ENCODE results near the gene CFAP57. TPM values are rescaled to one million over a fixed set of nuclear protein-coding genes. Genes with fewer than 3 reads are reported as not detected.

Gene CFAP57
- total and polyA plus RNA-seq, 2 of the 4 experiments (the other 2 are of a cell fraction), result 0.29 to 0.36 TPM

GRCh38 chr1:43279161-43279560 is 107.0 kb downstream of the CFAP57 start:
- Histone ChIP-seq H3K23ac (ENCODE audit: low read depth, low read length) (no peak overlapping the region), H3K4me2 (ENCODE audit: low read depth, low read length) (no peak overlapping the region), H2AFZ (replicated peaks; ENCODE audit: low read length, poor library complexity) (no peak overlapping the region), H3K36me3 (ENCODE audit: control insufficient read depth, insufficient read depth, low read length) (no peaks in the 10 kb centered on the region), H3K56ac (ENCODE audit: extremely low read depth, insufficient read depth, low read length) (no peak overlapping the region), H3K4me1 (ENCODE audit: control insufficient read depth, insufficient read depth, low read length) (0 out of 2 replicates have a peak, but pooled peaks cover 2% of the 10 kb centered on the region), H2AK9ac (replicated peaks; ENCODE audit: low read depth, low read length, poor library complexity) (no peak overlapping the region), H3K4ac (ENCODE audit: low read depth, low read length) (no peak overlapping the region), H4K91ac (ENCODE audit: insufficient read depth, low read depth, low read length) (no peak overlapping the region), H3K9me1 (ENCODE audit: insufficient read depth, low read length) (no peaks in the 10 kb centered on the region; the same call in 1 of the 2 replicates), H3K14ac (replicated peaks; ENCODE audit: low read depth, low read length) (no peak overlapping the region), H3K9ac (ENCODE audit: low read depth, low read length) (no peak overlapping the region), H3K9me3 (ENCODE audit: control insufficient read depth, insufficient read depth, low read length) (no peaks in the 10 kb centered on the region), H2BK20ac (ENCODE audit: low read depth, low read length) (no peak overlapping the region), H2BK15ac (ENCODE audit: low read depth, low read length) (no peak overlapping the region), H3K79me1 (ENCODE audit: low read depth in 1 of 2, low read length in 2 of 2) (no peaks in the 10 kb centered on the region), H3K27me3 (ENCODE audit: control insufficient read depth, insufficient read depth, low read length) (peaks cover 24% of the 10 kb centered on the region), H3K27ac (ENCODE audit: insufficient read depth, low read length) (no peak overlapping the region), H4K20me1 (ENCODE audit: insufficient read depth, low read length) (no peaks in the 10 kb centered on the region), H3K18ac (ENCODE audit: low read depth, low read length) (no peak overlapping the region), H2BK120ac (ENCODE audit: low read depth, low read length) (no peak overlapping the region), H2BK5ac (ENCODE audit: low read depth, low read length, poor library complexity, severe bottlenecking) (no peak overlapping the region), H4K5ac (ENCODE audit: low read depth, low read length) (no peak overlapping the region), H4K8ac (ENCODE audit: low read depth in 2 of 2, low read length in 2 of 2) (no peak overlapping the region), H3K4me3 (ENCODE audit: insufficient read depth, low read depth, low read length) (no peak overlapping the region), H2AK5ac (ENCODE audit: low read depth, low read length) (no peak overlapping the region)
- intact Hi-C loops (cut with micrococcal nuclease) (no loop called here), dilution Hi-C loops (cut with HindIII; ENCODE audit: low sequenced_read_pairs, unreplicated experiment) (no loop called here), in situ Hi-C loops (cut with MboI; ENCODE audit: low sequenced_read_pairs) (no loop called here)
- POLR2A ChIA-PET (ENCODE audit: unreplicated experiment), result no interaction called here
- no TSS peak for BruUV-seq (replicated peaks)
- 61% methylated on average over 4 of the region's 5 CpGs; no CpG with 5 or more reads in 1 of the 2 experiments for WGBS, 2 experiments (ENCODE audit: extremely low coverage in 2 of 2, insufficient read length in 1 of 2)
- no peak for ATAC-seq (ENCODE audit: low read depth)
- TF ChIP-seq BHLHE40 (IDR thresholded peaks at IDR 0.05; ENCODE audit: low read depth, low read length) (no peak), CEBPB (IDR thresholded peaks at IDR 0.05; ENCODE audit: low read depth, low read length) (no peak), CHD1 (IDR thresholded peaks at IDR 0.05; ENCODE audit: low read depth, low read length) (no peak), NFE2L2 (IDR thresholded peaks at IDR 0.05; ENCODE audit: low read depth, low read length) (no peak), MAFK (IDR thresholded peaks at IDR 0.05; ENCODE audit: low read depth, low read length) (no peak), MAZ (IDR thresholded peaks at IDR 0.05; ENCODE audit: borderline replicate concordance, low read depth, low read length) (no peak), MXI1 (IDR thresholded peaks at IDR 0.05; ENCODE audit: borderline replicate concordance, low read depth, low read length) (no peak), FOS (IDR thresholded peaks at IDR 0.05; ENCODE audit: low read depth, low read length) (no peak), RFX5 (IDR thresholded peaks at IDR 0.05; ENCODE audit: low read depth, low read length) (no peak), USF2 (IDR thresholded peaks at IDR 0.05; ENCODE audit: low read depth, low read length) (no peak)
- DNase-seq, result no peak
- CTCF ChIA-PET, result interaction anchor here (1.1 kb wide), 1 partner anchor 15 kb away, joined by 3 read pairs; no protein-coding TSS in a partner anchor

All from IMR-90 (cell line).